ENCODE results near the gene PRKCQ.

GRCh38 chr10:6383096-6383812 is 196.8 kb downstream of the PRKCQ start:
- TF ChIP-seq, protein P1, sequence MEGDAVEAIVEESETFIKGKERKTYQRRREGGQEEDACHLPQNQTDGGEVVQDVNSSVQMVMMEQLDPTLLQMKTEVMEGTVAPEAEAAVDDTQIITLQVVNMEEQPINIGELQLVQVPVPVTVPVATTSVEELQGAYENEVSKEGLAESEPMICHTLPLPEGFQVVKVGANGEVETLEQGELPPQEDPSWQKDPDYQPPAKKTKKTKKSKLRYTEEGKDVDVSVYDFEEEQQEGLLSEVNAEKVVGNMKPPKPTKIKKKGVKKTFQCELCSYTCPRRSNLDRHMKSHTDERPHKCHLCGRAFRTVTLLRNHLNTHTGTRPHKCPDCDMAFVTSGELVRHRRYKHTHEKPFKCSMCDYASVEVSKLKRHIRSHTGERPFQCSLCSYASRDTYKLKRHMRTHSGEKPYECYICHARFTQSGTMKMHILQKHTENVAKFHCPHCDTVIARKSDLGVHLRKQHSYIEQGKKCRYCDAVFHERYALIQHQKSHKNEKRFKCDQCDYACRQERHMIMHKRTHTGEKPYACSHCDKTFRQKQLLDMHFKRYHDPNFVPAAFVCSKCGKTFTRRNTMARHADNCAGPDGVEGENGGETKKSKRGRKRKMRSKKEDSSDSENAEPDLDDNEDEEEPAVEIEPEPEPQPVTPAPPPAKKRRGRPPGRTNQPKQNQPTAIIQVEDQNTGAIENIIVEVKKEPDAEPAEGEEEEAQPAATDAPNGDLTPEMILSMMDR (optimal IDR thresholded peaks at IDR 0.05 in 1 of 3, IDR thresholded peaks at IDR 0.05 in 1 of 3, conservative IDR thresholded peaks at IDR 0.05 in 1 of 3; ENCODE audit: extremely low read depth in 1 of 3, insufficient read depth in 2 of 3, low read length in 3 of 3): no peak
- no peak for TF ChIP-seq EZH2 (IDR thresholded peaks at IDR 0.05; ENCODE audit: low read length)

Measured in keratinocyte (primary cell).